Activated T-helper 1 cell treated with Interleukin-2 at 50 U/mL for 16 hours (primary cell): ENCODE data around the gene PTK7.
"Not testable (repeated sequence)": the region's sequence is repeated elsewhere in the genome, so short reads cannot be mapped to it uniquely, and the experiment has no call there.

ENCODE experiments used
- DNase-seq: peaks from one replicate; pipeline ENCODE4 v3.0.0-alpha.2; 2020; ENCODE audit warnings: low read depth

Gene PTK7

DNA sequence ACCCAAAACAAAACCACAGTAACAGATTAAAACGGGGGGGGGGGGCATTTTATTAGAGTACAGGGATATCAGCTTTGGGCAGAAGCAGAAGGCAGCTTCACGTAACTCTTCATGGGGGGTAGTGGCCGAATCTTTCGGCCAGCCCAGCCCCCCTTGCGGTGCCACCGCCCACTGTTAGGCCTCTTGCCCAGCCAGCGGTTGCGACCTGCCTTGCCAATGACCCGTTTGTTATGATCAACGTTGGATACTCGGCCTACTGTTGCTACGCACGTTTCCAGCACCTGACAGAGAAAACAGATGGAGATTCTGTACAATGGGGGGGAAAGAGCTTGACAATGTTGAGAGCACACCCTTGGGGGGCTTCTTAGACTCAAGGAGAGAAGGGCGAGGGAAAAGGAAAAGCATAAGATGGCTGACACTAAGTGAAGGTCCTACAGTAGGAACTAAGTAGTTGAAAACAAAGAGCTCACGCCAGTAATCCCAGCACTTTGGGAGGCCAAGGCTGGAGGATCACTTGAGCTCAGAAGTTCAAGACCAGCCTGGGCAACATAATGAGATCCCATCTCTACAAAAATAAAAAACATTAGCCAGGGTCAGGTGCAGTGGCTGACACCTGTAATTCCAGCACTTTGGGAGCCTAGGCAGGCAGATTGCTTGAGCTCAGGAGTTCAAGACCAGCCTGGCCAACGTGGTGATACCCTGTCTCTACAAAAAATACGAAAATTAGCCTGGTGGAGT, 21.7 kb upstream of the PTK7 start:
- DNase-seq: no peak

DNA sequence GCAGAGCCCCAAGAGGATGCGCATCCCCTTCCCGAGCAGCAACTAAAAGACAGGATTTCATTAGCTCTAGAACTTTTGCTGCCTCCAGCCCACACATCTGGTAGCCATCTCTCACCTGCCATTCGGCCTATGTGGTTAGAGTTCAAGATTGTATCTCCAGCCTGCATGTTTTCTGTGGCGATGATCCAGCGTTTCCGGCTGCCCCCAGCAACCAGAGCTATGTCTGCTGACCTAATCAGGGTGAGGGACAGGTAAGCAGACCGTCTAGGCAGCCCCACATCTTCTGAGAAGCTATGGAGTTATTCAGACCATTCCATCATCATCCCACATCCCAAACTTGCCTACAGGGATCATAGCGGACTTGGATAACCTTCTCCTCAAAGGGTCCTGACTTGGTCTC, 20.1 kb upstream of the PTK7 start:
- no peak for DNase-seq

DNA sequence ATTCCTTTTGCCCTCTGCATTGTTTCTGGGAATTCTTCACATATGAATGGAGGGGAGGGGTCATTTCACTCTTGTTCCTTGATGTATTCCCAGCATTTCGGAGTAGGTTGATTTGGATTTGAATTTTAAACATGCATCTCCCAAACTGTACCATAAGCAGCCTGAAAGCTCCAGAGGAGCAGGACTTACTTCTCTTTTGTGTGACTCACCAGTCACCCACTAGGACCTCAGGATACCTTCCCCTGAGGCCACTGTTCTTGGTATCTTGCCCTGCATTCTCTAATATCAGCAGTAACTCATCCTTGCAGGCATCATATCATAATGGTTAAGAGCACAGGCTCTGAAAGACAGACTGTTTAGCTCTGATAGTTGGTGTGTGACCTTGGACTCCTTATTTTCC, 17.6 kb upstream of the PTK7 start:
- no peak for DNase-seq

DNA sequence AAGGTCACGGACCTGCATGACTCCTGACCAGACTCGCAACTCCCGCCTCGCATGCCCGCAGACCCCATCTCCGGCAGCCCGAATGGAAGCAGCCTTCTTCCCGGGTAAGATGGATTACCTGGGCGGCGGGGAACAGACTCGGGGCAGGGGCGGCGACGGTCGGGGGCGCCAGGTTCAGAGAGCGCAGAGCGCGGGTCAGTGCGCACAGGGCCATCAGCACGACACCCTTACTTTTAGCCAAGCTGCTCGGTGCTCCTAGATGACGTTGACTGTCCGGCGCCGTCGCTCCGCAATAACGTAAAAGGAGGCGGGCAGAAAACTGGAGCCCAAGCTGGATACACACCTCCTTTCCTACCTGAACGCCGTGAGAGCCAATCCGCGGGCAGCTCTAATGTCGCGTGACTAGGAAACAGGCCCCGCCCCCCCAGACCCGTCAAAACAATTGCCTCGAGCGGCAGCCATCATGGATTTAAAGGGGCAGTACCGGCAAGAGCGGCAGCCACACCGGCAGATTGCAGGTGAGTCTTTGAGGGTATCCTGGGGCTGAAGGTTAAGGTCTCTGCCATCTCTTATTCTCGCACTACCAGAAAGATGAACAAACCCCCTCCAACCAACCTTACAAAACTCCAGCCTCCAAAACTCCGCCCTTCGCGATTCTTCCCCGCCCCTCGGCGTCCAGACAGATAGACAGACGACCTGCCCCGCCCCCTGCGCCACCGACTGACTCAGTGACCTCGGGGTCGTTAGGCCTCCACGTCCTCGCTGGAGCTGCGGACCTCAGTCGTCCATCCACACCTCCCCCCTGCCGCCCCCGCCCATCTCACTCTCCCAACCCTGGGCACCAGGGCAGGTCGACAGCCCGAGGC, 16.7 kb upstream of the PTK7 start, which contains the start of the genes KLC4 and MRPL2:
Gene KLC4 (plus strand): TSS at position 464 of the 866 bp plus-strand sequence. CDS start 1,705 bp downstream, outside the sequence.
Gene MRPL2 (minus strand): TSS at position 267 of the 866 bp plus-strand sequence. CDS start 53 bp downstream, at position 214.
- DNase-seq: peak; percentile 92

DNA sequence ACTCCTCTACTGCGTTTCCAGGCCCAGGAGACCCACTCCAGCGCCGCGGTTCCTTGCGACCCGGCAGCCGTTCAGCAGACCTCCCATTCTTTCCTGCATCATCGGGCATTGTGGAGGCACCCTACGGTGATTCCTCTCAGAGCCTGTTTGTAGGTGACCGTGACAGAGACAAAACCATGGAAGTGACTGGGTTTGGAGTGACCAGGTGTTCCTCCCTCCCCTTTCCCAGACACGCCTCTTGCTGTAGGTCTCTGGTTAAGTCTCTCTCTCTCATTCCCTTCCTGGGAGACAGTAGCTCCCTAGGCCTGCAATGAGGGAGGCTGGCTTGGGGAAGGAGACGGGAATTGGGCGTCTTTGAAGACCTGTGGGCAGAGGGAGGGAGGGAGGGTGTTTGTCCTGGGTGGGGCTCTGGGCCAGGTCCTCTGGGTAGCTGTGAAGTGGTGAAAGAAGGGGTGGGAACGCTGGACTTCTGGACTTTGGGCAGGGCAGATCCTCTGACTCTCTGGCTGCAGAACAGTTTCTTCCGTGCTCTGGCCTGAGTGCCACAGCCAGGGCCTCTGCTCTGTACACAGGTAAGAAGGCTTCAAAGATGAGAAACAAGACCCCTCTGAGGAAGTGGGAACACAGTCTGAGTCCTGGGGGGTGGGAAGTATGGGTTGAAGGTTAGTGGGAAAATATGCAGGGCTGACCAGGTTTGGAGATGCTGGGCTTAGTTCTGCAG, 15.9 kb upstream of the PTK7 start:
- DNase-seq: no peak

DNA sequence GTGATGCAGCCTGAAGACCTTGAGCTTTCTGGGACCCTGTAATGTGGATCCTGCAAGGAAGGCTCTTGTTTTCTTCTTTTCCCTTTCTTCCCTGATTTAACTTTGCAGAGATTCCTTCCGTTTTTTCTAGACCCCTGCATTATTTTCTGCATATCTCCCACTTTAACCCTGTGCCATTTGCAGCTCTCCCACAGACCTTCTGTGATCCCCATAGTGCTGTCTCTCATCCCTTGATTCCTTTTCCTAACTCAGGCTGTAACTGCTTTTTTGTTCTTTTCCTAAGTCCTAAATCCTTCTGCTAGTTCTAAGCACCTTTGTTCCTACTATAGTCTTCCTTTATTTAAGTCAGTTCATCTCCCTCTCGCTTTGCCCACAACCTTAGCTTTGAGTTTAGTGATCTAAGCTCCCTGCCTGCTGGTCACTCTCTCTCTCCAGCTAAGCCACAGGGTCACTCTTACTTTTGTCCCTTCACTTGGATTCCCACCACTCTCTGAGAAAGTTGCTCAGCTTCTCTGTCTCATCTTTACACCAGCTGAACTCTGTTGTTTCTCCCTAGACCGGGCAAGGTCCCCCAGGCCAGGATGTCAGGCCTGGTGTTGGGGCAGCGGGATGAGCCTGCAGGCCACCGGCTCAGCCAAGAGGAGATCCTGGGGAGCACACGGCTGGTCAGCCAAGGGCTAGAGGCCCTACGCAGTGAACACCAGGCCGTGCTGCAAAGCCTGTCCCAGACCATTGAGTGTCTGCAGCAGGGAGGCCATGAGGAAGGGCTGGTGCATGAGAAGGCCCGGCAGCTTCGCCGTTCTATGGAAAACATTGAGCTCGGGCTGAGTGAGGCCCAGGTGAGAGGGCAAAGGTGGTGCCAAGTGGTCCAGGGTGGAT, 15.1 kb upstream of the PTK7 start:
- DNase-seq: no peak

DNA sequence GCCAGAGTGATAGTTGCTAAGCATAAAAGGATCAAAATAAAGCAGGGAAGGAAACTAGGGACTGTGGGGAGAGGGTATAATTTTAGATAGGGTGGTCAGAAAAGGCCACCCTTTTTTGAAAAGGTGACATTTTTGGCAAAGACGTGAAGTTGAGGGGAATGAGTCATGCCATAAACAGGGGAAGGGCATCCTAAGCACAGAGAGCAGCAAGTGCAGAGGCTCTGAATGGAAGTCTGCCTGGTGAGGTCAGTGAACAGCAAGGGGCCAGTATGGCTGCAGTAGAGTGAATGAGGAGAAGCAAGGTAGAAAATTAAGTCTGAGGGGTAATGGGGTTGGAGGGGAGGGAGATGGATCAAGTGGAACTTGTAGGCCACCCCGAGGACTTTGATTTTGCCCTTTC, 14.3 kb upstream of the PTK7 start:
- DNase-seq: no peak

DNA sequence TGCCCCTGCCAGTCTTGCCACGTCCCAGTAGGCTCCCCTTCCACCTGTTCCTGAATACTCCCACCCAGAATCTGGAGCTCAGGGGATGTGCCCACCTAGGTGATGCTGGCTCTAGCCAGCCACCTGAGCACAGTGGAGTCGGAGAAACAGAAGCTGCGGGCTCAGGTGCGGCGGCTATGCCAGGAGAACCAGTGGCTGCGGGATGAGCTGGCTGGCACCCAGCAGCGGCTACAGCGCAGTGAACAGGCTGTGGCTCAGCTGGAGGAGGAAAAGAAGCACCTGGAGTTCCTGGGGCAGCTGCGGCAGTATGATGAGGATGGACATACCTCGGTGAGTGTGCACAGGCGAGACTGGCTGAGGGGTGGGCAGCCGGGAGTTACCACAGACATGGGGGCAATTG, 13.3 kb upstream of the PTK7 start:
- DNase-seq: no peak

DNA sequence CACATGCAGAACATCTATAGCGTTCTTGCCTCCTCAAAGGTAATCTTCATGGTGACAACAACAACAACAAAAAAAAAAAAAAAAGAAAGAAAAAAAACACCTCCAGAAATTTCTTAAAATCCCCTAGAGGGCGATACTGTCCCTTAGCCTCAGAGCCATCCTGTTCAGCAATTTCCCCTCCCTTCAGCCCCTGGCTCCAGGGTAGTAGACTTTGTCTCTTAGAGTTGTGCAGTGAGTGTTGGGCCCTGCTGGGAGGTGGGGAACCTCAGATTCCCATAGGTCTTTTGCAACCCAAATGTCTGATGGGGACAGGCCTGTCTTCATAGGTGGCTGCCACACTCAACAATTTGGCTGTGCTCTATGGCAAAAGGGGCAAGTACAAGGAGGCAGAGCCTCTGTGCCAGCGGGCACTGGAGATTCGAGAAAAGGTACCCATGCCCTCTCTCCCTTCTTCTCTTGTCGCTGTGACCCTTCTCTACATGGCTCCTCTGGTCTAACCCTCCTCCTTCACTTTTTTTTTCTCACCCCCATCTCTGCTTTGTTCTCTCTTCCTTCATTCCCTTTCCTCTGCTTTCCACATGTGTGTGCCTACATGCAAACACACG, 6.0 kb upstream of the PTK7 start:
- no peak for DNase-seq

GRCh38 chr6:43074847-43075669, 1.1 kb upstream of the PTK7 start:
- DNase-seq: no peak

GRCh38 chr6:43076464-43077332, 584 bp downstream of the PTK7 start:
- no peak for DNase-seq

DNA sequence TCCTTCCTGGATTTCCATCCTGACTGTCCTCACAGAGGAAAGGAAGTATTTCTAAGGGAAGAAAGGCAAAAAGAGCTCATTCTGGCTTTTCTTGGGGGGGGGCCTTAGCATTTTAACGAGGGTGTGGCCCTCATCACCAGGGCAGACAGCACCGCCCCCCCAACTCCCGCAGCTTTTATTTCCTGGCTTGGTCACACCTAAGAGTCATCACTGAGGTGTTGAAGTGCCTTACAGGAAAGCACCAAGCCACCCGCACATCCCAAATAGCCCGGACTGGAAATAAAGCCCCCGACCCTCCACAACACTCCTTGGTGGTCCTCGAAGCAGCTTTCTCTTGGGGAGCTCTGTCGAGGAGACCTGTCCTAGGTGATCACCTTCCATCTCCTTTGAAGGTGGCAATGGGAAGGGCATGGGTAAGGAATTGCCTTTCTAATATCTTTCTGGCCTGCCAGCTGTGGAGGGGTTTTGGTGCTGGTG, 1.3 kb downstream of the PTK7 start:
- DNase-seq: no peak

- DNase-seq: no peak
These were observed 1.9 kb downstream of the PTK7 start for GRCh38 chr6:43077981-43078511.

GRCh38 chr6:43078691-43079090, 2.6 kb downstream of the PTK7 start:
- DNase-seq: no peak

DNA sequence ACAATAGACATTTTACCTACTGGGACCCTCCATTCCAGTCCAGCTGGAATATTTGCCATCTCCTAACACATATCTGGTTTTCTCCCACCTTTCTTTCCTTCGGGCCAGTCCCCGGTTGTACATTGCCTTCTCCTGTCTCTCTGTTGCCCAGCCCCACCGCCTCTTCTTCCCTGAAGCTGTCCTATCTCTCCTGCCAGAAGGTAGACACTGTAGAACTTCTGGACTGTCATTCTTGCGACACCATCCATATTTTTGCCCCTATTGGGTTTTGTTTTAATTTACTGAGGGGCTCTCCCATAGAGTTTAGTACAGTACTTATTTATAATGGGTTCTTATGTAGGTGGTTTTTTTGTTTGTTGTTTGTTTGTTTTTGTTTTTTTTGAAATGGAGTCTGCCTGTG, 4.9 kb downstream of the PTK7 start:
- DNase-seq: no peak

DNA sequence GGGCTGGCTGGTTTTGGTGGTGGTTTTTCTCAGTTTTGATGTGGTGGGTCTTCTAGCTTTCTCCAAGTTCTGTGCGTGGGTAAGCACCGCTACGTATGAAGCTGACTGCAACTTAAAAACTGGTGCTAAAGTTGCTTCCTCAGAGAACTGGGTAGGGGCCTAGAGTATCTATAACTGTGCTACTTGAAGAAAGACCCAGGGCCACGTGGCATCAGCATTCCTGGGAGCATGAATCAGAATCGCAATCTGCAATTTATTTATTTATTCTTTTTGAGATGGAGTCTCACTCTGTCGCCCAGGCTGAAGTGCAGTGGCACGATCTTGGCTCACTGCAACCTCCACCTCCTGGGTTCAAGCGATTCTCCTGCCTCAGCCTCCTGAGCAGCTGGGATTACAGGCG, 5.8 kb downstream of the PTK7 start:
- DNase-seq: not testable (repeated sequence)

DNA sequence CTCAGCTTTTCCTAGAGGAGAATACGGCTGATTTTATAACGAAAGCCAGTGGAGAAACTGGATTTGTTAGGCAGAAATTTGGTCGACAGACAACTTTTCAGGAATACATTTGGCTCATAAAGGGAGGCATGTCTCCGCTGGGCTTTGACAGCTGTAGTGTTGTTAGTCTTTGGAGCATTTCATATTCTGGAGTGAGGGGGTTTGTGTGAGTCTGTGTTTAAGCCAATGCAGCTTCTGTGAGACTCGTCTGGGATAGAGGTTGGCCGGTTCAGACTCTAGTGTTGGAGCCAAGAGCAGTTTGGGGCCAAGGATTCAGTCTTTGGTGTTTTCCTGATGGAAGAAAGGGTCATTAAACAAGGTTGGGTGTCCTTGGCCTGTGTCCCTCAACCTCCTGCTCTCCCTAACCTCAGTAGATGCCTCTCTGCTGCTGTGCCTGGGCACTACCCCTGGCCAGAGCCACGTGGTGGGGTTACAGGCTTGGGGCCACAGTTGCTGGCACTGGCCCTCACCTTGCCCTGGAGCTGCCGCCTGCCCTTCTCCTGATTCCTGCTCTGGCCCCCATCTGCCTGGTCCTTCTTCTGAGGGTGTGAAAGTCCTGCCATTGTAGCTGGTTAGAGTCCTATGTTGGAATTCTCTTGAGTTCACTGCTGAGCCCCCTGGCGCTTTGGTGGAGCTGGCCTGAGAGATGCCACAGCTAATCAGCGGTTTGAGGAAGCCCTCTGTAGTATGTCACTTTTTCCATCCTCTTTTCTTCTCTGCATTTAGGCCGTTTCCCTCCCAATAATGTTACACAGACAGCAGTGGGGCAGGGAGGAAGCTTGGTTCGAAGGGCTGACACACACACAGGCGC, 6.9 kb downstream of the PTK7 start:
- no peak for DNase-seq
